Activated CD4-positive, alpha-beta T cell treated with anti-CD3 and anti-CD28 coated beads for 1 hour (primary cell): Measurements from ENCODE around the gene SAP25.
"Not testable (repeated sequence)": the region's sequence is repeated elsewhere in the genome, so short reads cannot be mapped to it uniquely, and the experiment has no call there.

ENCODE experiments used
- DNase-seq: peaks from one replicate; pipeline ENCODE4 v3.0.0-alpha.2; 2020

SAP25 gene

GRCh38 chr7:100575206-100575631 is 1.5 kb upstream of the SAP25 start:
- DNase-seq = no peak

DNA sequence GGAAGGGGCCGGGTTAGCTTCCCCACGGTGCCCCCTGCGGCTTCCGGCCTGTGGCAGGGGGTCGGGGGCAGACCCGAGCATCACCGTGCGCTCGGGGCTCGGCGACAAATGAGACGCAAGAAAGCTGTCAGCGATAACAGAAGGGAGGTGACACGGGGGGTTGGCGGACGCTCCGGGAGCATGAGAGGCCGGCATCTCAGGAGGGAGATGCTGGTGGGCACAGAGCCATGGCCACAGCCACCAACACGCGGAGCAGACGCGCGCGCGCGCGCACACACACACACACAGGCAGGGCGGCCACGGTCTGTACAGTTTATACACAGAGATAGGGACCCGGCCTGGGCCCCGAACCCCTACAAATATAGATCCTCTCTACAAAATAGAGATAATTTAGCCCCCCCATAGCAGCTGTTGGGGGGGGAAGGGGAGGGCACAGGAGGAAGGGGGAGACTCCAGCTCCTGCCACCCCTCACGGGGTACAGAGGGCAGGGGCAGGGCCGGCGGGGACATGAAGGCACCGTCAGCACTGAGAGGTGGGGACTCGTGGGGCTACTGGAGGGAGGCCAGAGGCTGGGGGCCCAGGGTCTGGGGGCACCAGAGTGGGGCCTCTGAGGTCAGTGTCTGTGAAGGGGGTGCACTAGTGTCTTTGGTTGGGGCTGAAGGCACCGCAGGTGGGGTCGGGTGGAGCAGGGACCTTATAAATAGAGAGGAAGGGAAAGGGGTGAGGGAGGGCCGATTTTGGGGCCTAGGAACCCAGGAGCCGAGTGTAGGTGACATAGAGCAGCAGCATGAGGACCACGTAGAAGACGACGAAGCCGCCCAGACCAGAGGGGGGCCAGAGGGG is 884 bp upstream of the SAP25 start:
- no peak for DNase-seq

GRCh38 chr7:100572949-100573675 is 588 bp downstream of the SAP25 start:
- no peak for DNase-seq

DNA sequence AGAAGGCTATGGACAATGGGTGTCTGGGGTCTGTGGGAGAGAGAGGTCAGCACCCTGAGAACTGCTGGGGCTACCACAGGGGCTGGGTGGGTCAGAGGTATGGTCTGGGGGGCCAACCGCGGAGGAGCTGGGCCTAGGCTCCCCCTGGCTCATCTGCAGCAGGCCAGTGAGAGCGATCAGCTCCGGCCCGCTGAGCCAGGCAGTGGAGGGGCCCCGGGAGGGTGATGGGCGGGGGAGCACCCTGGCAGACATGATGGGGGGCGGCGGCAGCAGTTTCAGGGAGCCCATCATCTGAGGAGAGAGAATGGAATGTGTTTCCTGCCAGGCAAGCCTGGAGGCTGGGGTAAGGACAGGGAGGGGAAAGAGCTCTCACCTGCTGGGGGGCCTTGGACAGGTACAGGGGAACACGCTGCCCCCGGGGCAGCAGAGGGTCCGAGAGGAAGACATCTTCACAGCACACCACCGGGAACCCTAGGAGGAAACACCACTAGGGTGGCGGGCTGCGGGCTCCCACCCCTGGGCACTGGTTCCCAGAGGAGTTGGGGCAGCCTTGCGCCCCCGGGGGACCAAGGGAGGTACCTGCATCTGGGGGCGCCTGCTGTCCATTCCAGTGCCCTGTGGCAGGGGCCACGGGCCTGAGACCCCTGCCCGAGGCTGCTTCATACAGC is 1.3 kb downstream of the SAP25 start:
- no peak for DNase-seq

GRCh38 chr7:100571829-100572116 is 1.9 kb downstream of the SAP25 start:
- DNase-seq = no peak

- no peak for DNase-seq
These were observed 2.5 kb downstream of the SAP25 start for GRCh38 chr7:100570954-100571828.

DNA sequence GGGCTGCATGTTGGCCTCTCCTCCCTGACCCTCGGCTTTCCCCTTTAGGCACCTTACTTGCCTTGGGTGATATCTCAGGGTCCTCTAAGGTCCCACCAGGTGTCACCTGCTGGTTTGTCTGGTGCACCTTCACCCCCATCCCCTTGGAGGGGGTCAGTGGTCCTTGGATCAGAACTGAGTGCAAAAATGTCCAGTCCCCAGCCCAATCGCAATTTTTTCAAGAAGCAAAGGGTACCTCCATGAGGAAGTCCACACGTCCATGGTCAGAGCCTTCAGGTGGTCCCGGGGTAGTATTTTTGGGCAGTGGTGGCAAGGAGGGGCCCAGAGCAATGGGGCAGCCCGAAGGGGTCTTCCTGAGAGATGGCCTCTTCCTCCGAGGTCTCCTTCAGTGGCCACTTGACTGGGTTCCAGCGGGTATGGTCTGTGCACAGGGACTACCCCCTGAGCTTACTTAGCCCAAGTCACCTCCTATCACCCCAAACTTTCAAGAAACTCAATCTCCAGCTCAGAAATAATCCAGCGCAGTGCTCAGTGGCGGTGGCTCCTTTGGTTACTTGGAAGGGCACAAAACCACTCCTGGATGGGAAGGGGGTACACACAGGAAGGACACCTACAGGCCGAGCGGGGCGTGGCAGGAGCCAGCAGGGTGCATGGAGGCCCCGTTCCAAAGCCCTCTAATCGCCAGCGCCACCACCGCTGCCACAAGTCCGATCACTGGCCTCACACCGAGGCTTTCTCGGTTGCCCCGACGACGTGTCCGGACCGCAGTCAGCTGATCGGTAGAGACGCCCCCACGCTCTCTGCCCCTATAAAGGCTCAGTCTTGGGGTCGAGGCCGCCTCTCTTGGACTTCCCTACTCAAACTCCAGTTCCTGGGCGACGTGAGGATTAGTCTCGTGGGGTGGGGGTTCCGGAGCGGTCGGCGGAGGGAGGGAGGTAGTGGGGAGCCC is 4.5 kb downstream of the SAP25 start:
- DNase-seq = peak; percentile 29

DNA sequence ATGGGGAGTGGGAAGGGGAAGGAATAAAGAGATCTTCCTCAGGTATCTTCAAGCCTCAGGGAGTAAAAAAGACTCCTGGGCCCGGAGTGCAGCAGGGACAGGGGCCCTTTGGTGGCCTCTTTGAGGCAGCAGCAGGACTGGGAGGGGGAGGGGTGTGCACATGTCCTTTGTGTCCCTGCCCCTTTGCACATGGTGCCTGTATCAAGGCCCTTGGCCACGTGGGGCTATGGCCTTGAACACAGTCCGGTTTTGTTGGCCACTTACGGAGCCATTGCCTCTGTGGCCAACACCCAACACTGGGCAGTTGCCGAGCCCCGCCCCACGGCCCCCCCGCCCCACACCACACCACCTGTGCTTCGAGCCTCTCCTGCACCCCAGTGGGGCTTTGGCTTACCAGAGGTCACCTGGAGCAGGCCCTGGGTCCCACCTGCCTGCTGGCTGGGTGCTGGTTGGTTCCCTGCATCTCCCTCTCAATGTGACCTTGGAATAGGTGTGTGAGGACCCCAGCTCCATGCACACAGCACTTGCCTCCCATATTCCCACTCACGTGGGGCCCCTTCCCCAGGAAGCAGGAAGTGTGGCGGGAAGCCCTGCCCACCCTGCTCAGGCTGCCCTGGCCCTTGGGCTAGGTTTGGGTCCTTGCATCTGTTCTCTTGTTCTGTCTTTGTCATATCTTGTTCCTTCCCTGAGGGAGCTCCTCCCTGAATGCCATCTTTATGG is 5.4 kb downstream of the SAP25 start:
- no peak for DNase-seq

GRCh38 chr7:100567751-100568175 is 5.9 kb downstream of the SAP25 start:
- no peak for DNase-seq

- DNase-seq = no peak
These were observed 6.5 kb downstream of the SAP25 start for GRCh38 chr7:100567031-100567730.

- DNase-seq = no peak
These were observed 7.6 kb downstream of the SAP25 start for GRCh38 chr7:100566018-100566531.

- no peak for DNase-seq
These were observed 8.5 kb downstream of the SAP25 start for GRCh38 chr7:100565133-100565571.

GRCh38 chr7:100564405-100564804 is 9.3 kb downstream of the SAP25 start:
- not testable (repeated sequence) for DNase-seq

DNA sequence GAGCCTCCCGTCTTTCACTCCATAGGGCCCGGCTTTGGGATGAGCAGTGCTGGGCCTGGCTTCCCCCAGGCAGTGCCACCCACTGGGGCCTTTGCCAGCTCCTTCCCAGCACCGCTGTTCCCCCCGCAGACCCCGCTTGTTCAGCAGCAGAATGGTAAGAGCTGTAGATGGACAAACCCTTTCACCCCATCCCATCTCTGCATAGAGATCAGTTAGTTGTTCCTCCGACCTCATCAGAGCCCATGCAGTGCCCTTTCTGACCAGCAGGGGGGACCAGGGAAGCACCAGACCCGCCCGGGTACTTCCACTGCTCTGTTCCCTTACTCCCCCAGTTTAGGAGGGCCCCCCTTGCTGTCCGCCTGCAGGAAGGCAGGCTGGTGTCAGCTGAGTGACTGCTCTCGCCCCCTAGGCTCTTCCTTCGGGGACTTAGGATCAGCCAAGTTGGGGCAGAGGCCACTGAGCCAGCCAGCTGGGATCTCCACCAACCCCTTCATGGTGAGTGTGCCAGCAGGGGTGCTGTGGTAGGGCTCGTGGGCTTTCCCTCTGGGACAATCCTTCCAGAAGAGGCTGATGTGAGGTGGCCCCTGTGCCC is 9.8 kb downstream of the SAP25 start:
- peak; percentile 74 for DNase-seq

GRCh38 chr7:100563100-100563564 is 10.6 kb downstream of the SAP25 start:
- no peak for DNase-seq

DNA sequence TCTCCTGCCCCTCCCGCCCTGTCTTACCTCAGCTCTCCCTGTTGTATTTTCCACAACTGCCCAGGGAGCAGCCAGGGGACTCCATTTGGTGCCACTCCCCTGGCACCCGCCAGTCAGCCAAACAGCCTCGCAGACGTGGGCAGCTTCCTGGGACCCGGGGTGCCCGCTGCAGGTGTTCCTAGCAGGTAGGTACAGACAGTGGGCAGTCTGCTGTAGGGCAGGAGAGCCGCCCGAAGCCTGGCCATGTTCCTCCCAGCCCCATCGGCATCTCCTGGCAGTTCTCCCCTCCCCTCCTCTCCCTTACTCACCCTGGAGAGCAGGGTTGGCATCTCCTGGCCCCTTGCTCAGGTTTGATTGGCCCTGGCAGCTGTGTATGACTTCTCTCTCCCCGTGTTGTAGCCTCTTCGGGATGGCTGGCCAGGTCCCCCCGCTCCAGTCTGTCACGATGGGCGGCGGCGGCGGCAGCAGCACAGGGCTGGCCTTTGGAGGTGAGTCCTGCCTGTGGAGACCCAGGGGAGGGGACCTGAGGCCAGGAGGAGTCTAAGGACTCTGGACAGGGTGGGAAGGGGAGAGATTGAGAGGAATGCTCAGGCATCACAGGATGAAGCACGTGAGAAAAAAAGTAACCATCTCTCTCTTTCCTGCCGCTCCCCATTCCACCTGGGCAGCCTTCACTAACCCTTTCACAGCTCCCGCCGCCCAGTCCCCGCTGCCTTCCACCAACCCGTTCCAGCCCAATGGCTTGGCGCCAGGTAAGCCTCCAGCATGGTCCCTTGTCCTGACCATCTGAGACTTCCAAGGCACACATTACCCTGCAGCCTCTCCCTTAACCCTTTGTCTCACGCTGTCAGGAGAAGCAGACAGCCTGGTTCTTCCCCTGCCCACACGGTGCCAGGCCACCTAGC is 11.3 kb downstream of the SAP25 start:
- DNase-seq = no peak

DNA sequence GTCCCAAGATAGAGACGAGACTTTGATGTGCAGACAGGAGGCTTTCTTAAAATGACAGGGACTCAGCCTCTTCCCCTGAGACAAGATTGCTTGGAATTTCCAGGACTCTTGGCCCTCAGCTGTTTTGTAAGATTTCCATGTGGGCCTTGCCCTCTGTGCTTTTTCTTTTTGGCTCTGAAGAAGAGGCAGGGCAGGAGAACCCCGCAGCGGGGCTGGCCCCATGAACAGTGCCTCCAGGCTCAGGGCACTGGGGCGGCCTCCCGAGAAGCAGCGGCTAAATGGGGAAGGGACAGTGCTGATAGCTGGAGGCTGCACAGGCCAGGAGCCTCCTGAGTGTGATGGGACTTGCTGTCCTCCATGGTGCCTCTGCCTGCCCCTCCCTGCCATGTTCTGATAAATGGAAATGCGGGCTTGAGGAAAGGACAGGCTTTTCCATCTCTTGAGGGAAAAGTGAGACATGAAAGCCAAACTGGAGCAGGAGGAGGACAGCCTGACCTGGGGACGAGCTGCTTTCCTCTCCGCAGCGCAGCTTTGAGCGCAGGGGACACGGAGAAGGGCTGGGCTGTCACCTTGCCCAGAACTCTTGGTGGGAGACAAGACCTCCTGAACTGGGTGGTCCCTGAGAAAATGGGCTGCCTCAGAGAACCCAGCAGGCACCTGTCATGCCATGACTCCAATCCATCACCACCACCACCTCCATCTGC is 12.1 kb downstream of the SAP25 start:
- DNase-seq = no peak

- no peak for DNase-seq
These were observed 14.6 kb downstream of the SAP25 start for GRCh38 chr7:100559127-100559526.
